Measurements from ENCODE around the gene SUDS3.

The SUDS3 gene

GRCh38 chr12:118409834-118410233, 33.5 kb downstream of the SUDS3 start:
- TF ChIP-seq, protein P1, sequence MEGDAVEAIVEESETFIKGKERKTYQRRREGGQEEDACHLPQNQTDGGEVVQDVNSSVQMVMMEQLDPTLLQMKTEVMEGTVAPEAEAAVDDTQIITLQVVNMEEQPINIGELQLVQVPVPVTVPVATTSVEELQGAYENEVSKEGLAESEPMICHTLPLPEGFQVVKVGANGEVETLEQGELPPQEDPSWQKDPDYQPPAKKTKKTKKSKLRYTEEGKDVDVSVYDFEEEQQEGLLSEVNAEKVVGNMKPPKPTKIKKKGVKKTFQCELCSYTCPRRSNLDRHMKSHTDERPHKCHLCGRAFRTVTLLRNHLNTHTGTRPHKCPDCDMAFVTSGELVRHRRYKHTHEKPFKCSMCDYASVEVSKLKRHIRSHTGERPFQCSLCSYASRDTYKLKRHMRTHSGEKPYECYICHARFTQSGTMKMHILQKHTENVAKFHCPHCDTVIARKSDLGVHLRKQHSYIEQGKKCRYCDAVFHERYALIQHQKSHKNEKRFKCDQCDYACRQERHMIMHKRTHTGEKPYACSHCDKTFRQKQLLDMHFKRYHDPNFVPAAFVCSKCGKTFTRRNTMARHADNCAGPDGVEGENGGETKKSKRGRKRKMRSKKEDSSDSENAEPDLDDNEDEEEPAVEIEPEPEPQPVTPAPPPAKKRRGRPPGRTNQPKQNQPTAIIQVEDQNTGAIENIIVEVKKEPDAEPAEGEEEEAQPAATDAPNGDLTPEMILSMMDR (IDR thresholded peaks at IDR 0.05; ENCODE audit: insufficient read depth, low read length, missing control alignments) = no peak
- CTCF ChIA-PET = interaction anchor here (1.0 kb wide), 1 partner anchor 32 kb away, joined by 3 read pairs; no protein-coding TSS in a partner anchor
- no peak overlapping the region for H3K4me3 ChIP-seq (ENCODE audit: low read depth, low read length)
- no peak for DNase-seq (ENCODE audit: low read depth, low spot score)
- POLR2A ChIA-PET = no interaction called here

- ChIA-PET CTCF (no interaction called here), POLR2A (no interaction called here)
- H3K4me3 ChIP-seq (ENCODE audit: low read depth, low read length) = no peak overlapping the region
- no peak for DNase-seq (ENCODE audit: low read depth, low spot score)
- TF ChIP-seq, protein P1 (IDR thresholded peaks at IDR 0.05; ENCODE audit: insufficient read depth, low read length, missing control alignments) = no peak
Observed at GRCh38 chr12:118417942-118418341, 41.6 kb downstream of the SUDS3 start.

DNA sequence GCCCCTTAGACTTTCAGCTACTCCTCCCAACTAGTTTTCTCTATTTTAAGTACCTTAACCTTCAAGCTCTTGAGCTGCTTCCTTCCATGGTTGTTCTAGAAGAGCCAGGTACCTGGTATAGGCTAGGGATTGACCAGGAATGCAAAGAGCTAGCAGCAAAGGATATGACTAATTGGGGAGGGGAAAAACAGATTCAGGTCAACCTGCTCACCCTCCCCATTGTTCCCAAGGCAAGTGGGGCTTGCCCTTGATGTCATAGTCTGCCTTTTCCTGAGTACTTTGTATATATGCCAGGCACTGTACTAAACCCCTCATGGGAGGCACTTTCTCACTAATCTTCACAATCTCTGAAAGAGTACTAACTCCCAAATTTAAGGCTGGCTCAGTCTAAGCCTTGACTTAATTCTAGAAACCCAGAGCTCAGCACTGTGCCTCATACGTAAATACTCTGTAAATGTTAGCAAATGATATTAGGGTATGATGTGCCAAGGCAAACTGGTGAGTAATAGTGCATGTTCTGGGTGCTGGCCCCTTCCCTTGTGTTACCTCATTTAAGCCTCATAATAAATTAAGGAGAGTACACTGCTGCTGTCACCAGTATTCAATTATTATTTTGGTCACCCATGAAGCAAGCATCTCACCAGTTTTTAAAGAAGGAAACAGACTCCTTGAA, 42.2 kb downstream of the SUDS3 start:
- TF ChIP-seq, protein P1 (IDR thresholded peaks at IDR 0.05; ENCODE audit: insufficient read depth, low read length, missing control alignments) = no peak
- ChIA-PET CTCF (no interaction called here), POLR2A (no interaction called here)
- no peak overlapping the region for H3K4me3 ChIP-seq (ENCODE audit: low read depth, low read length)
- DNase-seq (ENCODE audit: low read depth, low spot score) = no peak

- no peak for DNase-seq (ENCODE audit: low read depth, low spot score)
- ChIA-PET POLR2A (no interaction called here), CTCF (interaction anchor here (1.9 kb wide), 1 partner anchor 16 kb away, joined by 5 read pairs; no protein-coding TSS in a partner anchor)
- TF ChIP-seq, protein P1 (IDR thresholded peaks at IDR 0.05; ENCODE audit: insufficient read depth, low read length, missing control alignments) = no peak
- H3K4me3 ChIP-seq (ENCODE audit: low read depth, low read length) = no peak overlapping the region
Observed at GRCh38 chr12:118420673-118421072, 44.3 kb downstream of the SUDS3 start.

- DNase-seq (ENCODE audit: low read depth, low spot score) = no peak
- ChIA-PET POLR2A (no interaction called here), CTCF (interaction anchor here (1.0 to 1.3 kb wide), 3 partner anchors 11 to 16 kb away, joined by 3 to 4 read pairs (median 3); no protein-coding TSS in a partner anchor)
- H3K4me3 ChIP-seq (ENCODE audit: low read depth, low read length) = no peak overlapping the region
- TF ChIP-seq, protein P1 (IDR thresholded peaks at IDR 0.05; ENCODE audit: insufficient read depth, low read length, missing control alignments) = no peak
Observed at GRCh38 chr12:118424884-118425283, 48.5 kb downstream of the SUDS3 start.

GRCh38 chr12:118425364-118425763, 49.0 kb downstream of the SUDS3 start:
- CTCF ChIA-PET = interaction anchor here (1.0 to 1.3 kb wide), 3 partner anchors 11 to 17 kb away, joined by 3 to 4 read pairs (median 3); no protein-coding TSS in a partner anchor
- TF ChIP-seq, protein P1 (IDR thresholded peaks at IDR 0.05; ENCODE audit: insufficient read depth, low read length, missing control alignments) = no peak
- no peak for DNase-seq (ENCODE audit: low read depth, low spot score)
- POLR2A ChIA-PET = no interaction called here
- no peak overlapping the region for H3K4me3 ChIP-seq (ENCODE audit: low read depth, low read length)

Data from AG04449 (cell line).